Measurements from ENCODE around the gene SCO2. TPM values are rescaled to one million over a fixed set of nuclear protein-coding genes. Genes with fewer than 3 reads are reported as not detected.

Gene SCO2
- total RNA-seq, 1 donor: 2.6 TPM

- H3K4me3 ChIP-seq (ENCODE audit: low read depth, low read length): no peak overlapping the region
- TF ChIP-seq, protein P1, sequence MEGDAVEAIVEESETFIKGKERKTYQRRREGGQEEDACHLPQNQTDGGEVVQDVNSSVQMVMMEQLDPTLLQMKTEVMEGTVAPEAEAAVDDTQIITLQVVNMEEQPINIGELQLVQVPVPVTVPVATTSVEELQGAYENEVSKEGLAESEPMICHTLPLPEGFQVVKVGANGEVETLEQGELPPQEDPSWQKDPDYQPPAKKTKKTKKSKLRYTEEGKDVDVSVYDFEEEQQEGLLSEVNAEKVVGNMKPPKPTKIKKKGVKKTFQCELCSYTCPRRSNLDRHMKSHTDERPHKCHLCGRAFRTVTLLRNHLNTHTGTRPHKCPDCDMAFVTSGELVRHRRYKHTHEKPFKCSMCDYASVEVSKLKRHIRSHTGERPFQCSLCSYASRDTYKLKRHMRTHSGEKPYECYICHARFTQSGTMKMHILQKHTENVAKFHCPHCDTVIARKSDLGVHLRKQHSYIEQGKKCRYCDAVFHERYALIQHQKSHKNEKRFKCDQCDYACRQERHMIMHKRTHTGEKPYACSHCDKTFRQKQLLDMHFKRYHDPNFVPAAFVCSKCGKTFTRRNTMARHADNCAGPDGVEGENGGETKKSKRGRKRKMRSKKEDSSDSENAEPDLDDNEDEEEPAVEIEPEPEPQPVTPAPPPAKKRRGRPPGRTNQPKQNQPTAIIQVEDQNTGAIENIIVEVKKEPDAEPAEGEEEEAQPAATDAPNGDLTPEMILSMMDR (IDR thresholded peaks at IDR 0.05; ENCODE audit: insufficient read depth, low read depth, low read length): no peak
- DNase-seq (ENCODE audit: low read depth): no peak
Measured at GRCh38 chr22:50569896-50570535, 44.6 kb upstream of the SCO2 start.

- no peak overlapping the region for H3K4me3 ChIP-seq (ENCODE audit: low read depth, low read length)
- TF ChIP-seq, protein P1 (IDR thresholded peaks at IDR 0.05; ENCODE audit: insufficient read depth, low read depth, low read length): no peak
Measured at GRCh38 chr22:50569041-50569459, 43.7 kb upstream of the SCO2 start.

GRCh38 chr22:50568626-50569025, 43.2 kb upstream of the SCO2 start:
- DNase-seq (ENCODE audit: low read depth): no peak
- H3K4me3 ChIP-seq (ENCODE audit: low read depth, low read length): no peak overlapping the region
- TF ChIP-seq, protein P1 (IDR thresholded peaks at IDR 0.05; ENCODE audit: insufficient read depth, low read depth, low read length): no peak

More at GRCh38 chr22:50569041-50569459, 43.7 kb upstream of the SCO2 start:
- DNase-seq (ENCODE audit: low read depth): no peak

GRCh38 chr22:50567721-50568252, 42.4 kb upstream of the SCO2 start:
- no peak overlapping the region for H3K4me3 ChIP-seq (ENCODE audit: low read depth, low read length)
- TF ChIP-seq, protein P1 (IDR thresholded peaks at IDR 0.05; ENCODE audit: insufficient read depth, low read depth, low read length): no peak
- no peak for DNase-seq (ENCODE audit: low read depth)

DNA sequence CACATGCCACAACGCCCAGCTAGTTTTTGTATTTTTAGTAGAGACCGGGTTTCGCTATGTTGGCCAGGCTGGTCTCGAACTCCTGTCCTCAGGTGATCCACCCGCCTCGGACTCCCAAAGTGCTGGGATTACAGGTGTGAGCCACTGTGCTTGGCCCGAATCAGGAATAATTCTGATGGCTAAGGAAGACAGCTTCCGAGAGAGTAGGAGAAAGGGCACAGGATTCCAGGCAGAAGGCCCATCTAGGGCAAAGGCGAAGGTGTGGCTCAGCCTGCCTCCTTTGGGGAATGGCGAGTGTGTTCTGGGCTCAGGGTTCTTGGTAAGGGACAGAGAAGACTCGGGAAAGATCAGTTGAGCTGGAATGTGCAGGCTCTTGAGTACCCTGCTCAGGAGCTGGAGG, 38.9 kb upstream of the SCO2 start:
- DNase-seq (ENCODE audit: low read depth): no peak
- TF ChIP-seq, protein P1 (IDR thresholded peaks at IDR 0.05; ENCODE audit: insufficient read depth, low read depth, low read length): no peak
- H3K4me3 ChIP-seq (ENCODE audit: low read depth, low read length): no peak overlapping the region

GRCh38 chr22:50563413-50564160, 38.2 kb upstream of the SCO2 start:
- TF ChIP-seq, protein P1 (IDR thresholded peaks at IDR 0.05; ENCODE audit: insufficient read depth, low read depth, low read length): no peak
- peak overlapping the region; percentile 71 for H3K4me3 ChIP-seq (ENCODE audit: low read depth, low read length)
- no peak for DNase-seq (ENCODE audit: low read depth)
